Measurements from ENCODE around the gene LFNG.

The LFNG gene

DNA sequence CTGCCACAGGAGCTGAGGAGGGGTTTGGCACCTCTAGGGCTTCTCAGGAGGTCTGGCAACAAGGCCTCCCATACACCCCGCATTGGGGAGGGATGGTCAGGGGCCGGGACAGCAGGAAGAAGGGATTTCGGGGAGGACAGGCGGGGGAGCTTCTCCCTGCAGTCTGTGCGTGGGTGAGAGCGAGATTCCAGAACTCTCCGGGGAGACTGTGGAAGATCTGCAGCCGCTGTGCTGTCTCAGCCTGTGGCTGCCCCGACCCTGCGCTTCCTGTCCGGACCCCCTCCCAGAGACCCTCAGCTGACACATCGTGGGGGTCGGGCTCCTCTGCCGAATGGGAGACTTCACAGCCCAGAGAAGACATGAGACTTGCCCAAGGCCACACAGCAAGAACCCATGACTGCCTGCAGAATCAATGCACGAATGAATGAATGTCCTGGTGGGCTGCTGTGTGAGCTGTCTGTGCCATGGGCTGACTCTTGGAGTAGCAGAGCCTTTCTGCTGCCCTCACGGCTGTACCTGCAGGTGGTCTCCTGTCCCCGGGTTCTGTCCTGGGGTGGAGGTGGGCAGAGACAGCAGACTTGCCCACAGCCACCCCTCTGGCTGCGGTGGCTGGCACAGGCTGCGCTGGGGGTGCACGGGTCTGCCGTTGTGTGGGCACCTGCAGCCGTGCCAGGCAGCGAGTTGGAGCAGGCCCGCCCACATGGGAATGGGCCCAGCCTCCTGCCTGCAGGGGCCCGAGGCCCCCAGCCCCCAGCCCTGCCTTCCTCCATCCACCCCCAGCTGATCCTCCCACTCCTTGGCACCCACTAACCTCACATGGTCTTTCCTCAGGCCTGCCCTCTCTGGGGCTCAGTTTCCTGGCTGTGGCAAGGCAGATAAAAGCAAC lies 16.3 kb upstream of the LFNG start:
- DNase-seq (ENCODE audit: low read depth in 2 of 2): no peak

DNA sequence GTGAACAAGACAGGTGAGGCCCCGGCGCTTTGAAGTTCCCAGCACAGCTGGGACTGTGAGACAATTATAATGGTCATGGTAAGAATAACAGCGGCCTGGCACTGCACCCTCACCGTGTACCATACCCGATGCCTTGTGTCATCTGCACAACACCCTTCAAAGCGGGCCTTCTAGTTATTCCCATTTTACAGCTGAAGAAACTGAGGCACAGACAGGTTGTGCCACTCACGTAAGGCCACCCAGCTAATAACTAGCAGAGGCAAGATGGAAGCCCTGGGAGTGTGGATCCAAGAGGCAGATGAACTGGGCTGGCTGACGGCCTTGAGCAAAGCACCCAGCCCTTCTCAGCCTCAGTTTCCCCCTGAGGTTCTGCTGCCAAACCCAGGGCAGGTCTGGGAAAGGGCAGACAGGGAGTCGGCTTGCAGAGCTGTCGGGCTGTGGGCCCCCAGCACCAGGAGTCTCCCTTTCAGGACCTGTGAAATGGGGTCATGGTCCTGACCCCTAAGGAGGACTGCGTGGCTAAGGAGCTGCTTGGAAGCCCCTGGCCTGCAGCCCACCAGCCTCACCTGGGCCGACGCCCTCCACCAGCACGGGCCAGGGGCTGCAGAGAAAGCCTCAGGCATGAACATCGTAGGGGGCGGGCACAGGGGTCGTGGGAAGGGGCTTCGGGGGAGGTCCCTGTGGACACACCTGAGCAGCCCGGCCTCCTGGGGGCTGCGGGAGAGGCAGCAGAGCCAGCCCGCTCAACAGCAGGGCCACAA lies 15.3 kb upstream of the LFNG start:
- DNase-seq (ENCODE audit: low read depth in 2 of 2): no peak

DNA sequence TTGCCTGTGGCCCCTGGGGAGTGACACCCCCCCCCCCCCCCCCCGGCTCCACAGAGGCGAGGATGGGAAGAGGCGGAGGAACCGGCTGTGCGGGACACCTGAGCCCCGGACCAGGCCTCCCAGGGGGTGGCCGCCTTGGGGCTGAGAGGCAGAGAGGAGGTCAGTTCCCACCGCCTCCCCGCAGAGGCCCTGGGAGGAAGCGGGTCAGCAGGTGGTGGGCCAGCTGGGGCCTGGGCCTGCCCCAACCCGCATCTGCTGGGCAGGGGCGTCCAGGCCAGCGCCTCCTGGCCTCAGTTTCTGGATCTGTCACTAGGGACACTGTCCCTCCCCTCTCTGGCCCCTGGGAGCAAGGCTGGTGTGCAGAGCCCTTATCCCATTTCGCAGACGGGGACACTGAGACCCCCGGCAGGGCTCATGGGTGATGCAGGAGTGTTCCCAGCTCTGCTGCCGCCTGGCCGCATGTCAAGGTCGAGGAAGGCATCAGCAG lies 14.6 kb upstream of the LFNG start:
- DNase-seq (ENCODE audit: low read depth in 2 of 2): no peak

DNA sequence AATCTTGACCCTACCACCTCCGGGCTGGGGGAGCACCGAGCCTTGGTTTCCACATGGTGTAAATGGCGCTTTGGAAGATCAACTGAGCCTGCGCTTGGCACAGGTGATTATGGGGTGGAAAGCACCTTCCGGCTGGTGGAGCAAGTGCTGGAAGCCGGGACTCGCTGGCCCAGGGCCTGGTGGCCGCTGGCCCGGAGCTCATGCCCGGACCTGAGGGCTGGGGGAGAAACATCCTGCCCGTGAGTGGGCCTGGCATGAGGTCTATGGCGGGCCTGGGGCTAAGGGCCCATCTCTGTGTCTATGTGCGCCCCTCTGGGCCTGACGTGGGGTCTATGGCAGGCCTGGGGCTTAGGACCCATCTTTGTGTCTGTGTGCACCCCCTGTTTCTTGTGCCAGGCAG lies 14.2 kb upstream of the LFNG start:
- DNase-seq (ENCODE audit: low read depth in 2 of 2): no peak

DNA sequence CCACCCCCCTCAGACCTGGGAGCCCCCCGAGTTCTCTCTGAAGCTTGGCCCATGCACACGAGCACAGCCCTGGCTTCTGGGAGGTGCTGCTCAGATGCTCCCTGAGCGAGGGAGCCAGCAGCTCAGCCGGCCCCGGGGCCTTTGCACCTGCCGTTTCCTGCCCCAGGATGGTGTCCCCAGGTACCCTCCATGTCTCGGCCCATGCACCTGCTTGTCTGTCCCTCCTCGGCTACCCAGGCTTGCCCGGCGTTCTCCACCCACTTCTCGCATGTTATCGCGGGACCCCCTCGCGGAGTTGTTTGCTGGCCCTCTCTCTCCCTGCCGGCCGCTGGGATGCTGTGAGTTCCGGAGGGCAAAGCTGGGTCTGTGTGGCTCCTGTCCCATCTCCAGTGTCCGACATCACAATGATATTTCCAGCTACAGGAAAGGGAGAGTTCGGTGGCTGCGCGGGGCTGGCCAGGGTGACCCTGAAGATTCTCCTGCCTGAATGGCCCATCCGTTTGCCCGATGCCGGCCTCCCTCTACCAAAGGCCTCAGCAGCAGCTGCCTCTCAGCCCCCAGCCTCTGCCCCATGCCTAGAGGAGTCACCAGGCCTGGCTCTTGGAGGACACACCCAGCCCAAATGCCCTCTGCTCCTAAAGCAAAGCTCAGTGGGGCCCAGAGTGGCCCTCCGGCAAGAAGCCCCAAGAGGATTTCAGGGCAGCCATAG lies 12.2 kb upstream of the LFNG start:
- DNase-seq (ENCODE audit: low read depth in 2 of 2): no peak

DNA sequence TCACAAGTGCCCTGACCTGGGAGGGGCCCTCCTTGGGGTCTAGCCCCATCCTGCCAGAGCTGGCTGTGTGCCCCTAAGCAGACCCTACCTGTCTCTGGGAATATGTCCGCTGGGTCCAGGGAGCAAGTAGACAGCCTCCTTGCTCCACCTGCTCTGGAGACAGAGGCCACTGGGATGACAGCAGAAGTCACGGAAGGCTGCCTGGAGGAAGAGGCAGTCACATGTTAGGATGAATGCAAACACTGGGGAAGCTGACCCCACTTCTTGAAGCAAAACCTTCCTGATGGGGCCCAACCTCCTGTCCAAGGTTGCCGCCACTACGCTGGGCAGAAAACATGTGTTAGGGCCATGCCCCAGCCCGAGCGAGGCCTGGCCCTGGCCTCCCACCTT lies 11.7 kb upstream of the LFNG start:
- no peak for DNase-seq (ENCODE audit: low read depth in 2 of 2)

DNA sequence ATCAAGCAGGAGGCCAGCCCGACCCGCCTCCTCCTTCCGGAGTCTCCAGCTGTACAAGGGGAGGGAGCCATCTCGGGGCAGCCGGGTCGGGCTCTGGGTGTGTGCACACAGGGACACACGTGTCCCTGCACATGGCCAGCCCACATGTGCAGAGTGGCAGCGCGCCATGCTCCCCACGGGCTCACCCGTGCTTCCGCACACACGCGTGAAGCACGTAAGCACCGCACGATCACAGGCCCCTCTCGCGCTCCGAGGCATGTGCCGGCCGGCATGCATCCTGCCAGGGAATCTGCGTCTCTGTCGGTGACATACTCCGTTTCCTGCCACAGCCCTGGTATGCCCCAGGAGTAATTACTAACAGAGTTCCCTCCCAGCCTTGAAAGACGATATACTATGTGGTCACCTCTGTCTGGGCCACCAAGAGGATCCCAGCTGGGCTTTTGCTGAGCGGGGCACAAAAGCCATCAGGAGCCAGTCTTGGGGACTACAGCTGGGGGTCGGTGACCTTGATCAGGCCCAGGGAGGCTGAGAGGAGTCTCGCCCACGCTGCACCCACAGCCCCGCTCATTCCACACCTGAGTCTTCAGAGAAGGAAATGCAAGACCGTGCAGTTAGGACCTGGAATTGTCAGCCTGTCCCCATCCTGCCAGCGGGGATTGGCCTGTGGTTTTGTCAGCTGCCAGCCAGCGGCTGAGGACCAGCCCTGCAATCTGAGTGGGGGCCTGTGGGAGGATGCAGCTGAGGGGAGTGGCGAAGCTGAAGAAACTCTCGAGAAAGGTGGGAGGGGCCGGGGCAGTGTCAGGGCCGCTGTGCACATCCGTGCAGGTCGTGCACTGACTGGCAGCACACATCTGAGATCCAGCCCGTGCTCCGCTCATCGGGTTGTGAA lies 11.0 kb upstream of the LFNG start:
- peak in 1 of 2 donors; percentile 62 for DNase-seq (ENCODE audit: low read depth in 2 of 2)

DNA sequence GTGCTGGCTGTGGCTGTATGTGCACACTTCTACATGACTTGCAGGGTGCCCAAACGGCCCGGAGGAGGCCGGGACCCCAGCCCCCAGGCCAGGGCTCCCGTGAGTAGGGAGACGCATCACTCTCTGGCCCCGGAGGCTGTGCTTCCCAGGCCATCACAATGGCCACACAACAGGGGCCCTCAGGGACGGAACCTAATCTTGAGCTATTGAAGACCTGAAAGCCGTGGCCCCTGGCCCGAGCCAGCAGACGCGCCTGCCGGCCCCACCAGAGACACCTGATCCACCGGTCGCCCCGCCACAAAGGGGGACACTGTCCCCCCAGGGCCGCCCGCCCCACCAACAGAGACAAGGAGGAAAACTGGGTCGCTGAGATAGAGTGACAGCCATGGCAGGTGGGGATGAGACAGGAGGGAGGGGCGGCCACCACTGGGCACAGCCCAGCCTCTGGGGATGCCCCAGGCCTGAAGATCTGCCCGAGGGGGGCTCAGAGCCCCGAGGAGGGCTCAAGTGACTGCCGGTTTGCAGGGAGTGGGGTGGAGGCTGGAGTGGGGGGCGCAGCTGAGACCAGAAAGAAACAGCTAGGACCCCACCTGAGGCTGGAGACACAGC lies 10.2 kb upstream of the LFNG start:
- DNase-seq (ENCODE audit: low read depth in 2 of 2): no peak

DNA sequence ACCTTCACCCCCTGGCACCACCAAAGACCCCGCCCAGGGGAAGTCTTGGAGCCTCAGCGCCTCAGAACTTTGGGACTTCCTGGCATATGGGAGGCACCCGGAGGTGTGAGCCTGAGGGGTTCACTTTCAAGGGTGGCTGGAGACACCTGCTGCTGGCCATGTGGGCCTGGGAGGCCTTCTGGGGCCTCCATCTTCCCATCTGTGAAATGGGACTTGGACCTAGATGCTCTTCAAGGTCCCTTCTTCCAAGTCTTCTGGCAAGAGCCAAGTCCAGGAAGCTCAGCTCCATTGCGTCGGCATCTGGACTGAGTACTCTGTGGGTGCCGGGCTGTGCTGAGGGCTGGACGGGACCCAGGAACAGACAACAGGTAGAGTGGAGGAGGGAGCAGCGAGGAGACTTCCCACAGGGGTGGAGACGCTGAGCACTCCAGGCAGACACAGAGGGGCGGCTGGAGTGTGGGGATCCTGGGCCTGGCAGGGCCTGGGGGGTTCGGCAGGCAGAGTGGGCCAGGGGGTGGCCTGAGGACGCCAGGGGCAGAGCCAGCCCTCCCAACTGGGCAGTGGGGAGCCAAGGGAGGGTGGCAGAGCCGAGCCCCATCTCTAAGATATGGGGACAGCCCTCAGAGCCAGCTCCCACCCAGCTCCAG lies 9.3 kb upstream of the LFNG start:
- no peak for DNase-seq (ENCODE audit: low read depth in 2 of 2)

DNA sequence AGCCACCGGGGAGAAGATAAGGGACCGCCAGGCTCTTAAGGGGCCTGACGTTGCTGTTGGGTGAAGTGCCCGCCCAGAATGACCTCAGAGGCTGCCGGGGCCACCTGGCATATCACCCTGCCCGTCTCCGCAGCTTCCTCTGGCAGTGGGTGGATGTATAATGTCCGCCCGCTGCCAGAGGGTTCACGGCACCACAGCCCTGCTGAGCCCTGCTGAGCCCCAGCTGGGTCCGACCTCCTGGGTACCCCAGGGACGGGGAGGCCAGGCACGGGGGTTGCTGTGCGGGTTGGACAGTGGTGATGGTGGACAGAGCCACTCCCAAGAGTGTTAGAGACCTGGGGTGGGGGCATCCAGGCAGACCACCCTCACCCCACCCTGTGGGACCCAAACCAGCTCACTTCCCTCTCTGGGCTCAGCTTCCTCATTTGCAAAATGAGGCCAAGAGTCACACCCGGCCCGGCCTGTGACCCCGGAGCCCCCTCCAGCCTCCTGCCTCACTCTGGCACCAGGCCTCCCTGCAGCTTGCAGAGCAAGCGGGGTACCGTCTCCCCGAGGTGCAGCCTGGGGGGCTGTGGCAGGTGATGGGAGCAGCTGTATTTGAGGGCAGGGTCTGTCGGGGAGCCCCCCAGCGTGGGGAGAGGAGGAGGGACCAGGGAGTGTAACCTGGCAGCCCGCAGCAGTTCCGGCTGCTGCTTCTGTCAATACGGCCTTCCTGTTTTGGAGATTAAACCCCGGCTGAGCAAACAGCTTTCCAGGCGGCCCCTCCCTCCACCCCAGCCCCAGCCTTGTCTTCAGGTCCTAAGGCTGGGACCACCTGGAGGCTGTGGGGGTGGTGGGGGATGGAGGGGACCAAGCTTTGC lies 8.4 kb upstream of the LFNG start:
- DNase-seq (ENCODE audit: low read depth in 2 of 2): no peak

DNA sequence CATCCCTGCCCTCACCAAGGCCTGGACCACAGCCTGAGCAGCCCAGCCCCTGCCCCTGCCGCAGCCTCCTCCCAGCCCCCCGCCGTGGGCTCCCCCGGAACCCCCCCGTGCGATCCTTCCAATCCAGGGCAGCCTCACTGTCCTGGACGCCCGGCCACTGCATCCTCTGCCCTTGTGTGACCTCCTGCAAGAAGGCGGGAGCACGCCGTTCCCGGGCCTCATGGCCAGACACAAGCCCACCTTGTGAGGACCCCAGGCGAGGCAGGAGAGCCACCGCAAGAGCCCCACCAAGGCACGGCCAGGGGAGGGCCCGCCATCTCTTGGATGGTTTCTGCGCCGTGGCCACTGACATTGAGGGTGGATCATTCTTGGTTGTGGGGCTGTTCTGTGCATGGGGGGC lies 7.8 kb upstream of the LFNG start:
- no peak for DNase-seq (ENCODE audit: low read depth in 2 of 2)

DNA sequence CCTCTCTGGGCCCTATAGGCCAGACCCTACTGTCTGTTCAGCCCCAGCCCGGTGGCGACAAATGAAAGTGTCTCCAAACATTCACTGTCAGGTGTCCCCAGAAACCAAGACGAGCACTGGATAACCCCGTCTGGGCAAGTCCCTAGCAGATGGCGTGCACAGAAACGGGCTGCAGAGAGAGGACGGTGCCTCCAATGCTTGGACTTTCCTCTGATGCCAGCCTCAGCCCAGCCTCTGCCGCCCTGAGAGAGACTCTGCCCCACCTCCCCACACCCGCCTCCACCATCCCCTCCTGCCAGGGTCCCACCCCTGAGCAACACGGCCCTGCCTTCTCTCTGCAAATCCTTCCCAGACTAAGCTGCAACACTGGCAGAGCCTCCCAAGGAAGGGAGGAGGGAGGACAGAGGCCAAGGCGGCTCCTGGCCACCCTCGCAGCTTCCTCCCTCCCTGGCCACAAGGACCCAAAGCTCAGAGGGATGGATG lies 7.4 kb upstream of the LFNG start:
- no peak for DNase-seq (ENCODE audit: low read depth in 2 of 2)

DNA sequence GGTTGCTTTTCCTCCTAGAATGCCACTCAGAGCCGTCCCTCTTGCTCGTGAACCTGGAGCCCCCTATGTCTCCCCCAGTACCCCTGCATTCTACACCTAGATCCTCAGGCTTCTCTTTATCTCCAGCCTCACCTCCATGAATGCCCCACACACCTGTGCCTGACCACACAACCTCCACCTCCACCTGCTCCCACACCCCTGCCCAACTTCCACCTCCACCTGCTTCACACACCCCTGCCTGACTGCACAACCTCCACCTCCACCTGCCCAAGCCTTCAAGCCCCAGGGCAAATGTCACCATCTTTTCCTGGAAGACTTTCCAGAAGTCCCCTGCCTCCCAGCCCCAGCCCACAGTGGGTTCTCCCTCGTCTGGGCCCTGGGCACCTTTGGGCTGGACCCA lies 6.9 kb upstream of the LFNG start:
- no peak for DNase-seq (ENCODE audit: low read depth in 2 of 2)

DNA sequence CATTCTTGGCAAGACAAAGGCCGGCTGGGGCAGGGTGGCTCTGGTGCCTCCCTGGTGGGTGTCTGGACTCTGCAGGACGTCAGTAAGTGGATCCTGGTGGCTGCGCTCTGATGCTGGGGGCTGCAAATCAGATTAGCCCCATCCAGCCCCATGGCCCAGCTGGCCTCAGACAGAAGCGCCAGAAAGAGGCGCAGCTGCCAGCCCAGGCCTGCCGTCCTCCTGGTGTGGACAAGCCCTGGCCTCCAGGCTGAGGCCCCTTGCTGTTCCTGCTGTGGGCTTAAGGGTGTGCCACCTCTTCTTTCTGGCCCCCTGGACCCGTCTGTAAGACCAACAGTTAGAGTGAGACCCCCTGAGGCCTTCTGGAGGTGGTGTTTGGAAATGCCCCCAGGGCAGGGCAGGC lies 5.9 kb upstream of the LFNG start:
- no peak for DNase-seq (ENCODE audit: low read depth in 2 of 2)

DNA sequence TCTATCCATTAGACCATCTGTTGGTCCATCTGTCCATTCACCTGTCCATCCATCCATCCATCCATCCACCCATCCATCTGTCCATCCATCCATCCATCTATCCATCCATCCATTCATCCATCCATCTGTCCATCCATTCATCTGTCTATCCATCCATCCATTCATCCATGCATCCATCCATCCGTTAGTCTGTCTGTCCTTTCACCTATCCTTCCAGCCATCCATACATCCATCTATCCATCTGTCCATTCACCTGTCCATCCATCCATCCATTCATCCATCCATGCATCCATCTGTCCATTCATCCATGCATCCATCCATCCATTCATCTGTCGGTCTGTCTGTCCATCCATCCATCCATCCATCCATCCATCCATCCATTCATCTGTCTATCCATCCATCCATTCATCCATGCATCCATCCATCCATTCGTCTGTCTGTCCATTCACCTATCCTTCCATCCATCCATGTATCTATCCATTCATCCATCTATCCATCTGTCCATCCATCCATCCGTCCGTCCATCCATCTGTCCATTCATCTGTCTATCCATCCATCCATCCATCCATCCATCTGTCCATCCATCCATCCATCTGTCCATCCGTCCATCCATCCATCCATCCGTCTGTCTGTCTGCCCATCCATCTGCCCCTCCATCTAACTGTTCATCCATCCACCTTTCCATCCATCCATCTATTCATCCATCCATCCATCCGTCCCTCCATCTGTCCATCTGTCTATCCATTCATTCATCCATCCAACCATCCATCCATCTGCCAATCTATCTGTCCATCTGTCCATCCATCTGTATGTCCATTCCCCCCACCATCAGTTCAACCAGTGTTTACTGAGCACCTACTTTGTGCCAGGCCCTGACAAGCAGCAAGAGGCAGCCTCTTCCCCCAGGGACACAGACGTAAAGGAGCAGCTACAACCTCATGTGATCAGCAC lies 4.8 kb upstream of the LFNG start:
- no peak for DNase-seq (ENCODE audit: low read depth in 2 of 2)

DNA sequence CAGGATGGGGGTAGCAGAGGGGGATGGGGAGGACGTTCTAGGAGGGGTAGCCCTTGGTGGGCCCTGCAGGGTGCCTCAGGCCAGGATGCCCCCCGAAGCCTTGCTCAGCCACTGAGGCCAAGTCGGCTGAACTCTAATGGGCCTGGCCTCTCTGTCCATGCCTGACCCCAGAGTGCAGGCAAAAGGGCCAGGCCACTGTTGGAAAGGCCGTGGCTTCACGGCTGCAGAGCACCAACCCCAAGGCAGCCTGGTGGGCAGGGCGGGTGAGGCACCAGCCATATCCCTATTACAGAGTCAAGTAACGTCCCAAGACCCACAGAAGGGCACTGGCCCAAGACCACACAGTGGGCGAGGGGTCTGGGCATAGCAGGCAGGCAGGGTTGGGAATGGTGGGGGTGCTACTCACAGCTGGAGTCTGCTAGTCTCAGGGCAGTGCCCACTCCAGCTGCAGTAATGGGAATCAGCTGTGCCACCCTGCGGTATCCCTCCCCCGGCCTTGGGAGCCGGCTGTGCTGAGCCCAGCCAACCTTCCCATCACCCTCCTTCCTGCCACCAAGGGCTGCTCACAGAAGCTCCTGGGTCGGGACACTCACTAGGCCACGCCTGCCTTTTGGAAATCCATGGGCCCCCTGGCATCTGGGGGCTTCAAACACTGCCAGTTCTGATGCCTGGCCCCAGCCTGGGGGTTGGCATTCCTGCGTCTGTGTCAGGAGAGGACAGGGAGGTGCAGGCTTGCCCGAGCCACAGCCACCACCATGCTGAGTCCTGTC lies 4.0 kb upstream of the LFNG start:
- DNase-seq (ENCODE audit: low read depth in 2 of 2): no peak

DNA sequence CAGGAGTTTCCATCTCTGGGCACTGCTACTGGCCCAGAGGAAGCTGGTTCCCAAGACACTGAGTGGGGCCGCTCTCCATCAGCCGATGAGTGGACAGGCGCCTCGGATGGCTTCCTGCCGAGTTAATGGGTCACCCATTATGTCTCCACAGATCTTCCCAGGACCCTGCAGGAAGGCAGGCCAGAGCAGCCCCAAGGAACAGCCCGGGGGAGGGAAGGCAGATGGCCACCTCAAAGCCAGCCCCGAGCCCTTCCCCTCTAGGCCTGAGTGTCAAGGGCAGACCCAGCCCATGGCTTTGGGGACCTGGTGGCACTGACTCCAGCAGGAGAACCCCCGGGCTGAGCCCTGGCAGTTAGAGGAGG lies 3.4 kb upstream of the LFNG start:
- no peak for DNase-seq (ENCODE audit: low read depth in 2 of 2)

DNA sequence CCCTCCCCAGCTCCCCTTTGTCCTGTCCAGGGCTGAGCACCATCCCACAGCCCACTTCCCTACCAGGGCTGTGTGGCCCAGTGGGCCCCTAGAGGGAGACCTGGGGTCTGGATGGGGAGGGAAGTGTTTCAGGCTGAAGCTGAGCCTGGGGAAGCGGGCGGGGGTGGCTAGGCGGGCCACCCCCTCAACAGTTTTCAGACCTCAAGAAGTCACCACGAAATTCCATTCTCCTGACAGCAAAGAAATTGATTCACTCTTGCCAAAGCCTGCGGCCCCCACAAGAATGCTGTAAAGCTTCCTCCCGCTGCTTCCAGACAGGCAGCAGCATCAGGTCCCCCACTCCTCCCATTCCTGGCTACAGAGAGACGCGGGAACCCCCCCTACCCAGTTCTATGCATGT lies 2.5 kb upstream of the LFNG start:
- DNase-seq (ENCODE audit: low read depth in 2 of 2): no peak

All from activated CD4-positive, alpha-beta T cell treated with anti-CD3 and anti-CD28 coated beads for 24 hours (primary cell).